Naive thymus-derived CD4-positive, alpha-beta T cell (primary cell): ENCODE results near the gene UCK1. TPM values are rescaled to one million over a fixed set of nuclear protein-coding genes. Genes with fewer than 3 reads are reported as not detected.

Source experiments
- ATAC-seq: fragments of 150-1000 bp; cut with Tn5 transposase; 2 replicates; pipeline ENCODE4 v1.10.0; 2021; ENCODE audit warnings: mild to moderate bottlenecking, moderate library complexity
- CTCF ChIA-PET: fragments of 350-600 bp; sonication (Branson Sonifier 250); formaldehyde crosslinking; loops from one replicate; lab custom pipeline; 2021; ENCODE audit warnings: antibody characterized with exemption; lab: Charles Lee
- POLR2A ChIA-PET: fragments of 350-600 bp; sonication (Branson Sonifier 250); formaldehyde crosslinking; loops from one replicate; lab custom pipeline; 2021; ENCODE audit warnings: antibody characterized with exemption, inconsistent platforms; lab: Charles Lee
- DNase-seq, 9 donors: peaks; one replicate each; pipeline versions ENCODE4 v3.0.0 to v3.0.0-alpha.2; 2020 to 2022; ENCODE audit warnings: mixed read lengths in 1 of 9
- H3K27ac ChIP-seq: one replicate; pipeline ENCODE4 v1.7.0; 2013; ENCODE audit warnings: mild to moderate bottlenecking, low read depth, low read length, moderate library complexity
- H3K27me3 ChIP-seq, 2 donors: one replicate each; pipeline ENCODE4 v1.7.0; 2013; ENCODE audit warnings: low read length in 2 of 2, mild to moderate bottlenecking in 2 of 2, moderate library complexity in 2 of 2; ENCODE audit not compliant: control insufficient read depth in 2 of 2, insufficient read depth in 2 of 2
- H3K36me3 ChIP-seq, 3 experiments: 1 replicate in 2 of 3; 2 replicates in 1 of 3; pipeline ENCODE4 v1.7.0; 2013; ENCODE audit warnings: low read length in 3 of 3, mild to moderate bottlenecking in 3 of 3, moderate library complexity in 1 of 3; ENCODE audit not compliant: insufficient read depth in 3 of 3, control insufficient read depth in 2 of 3
- H3K4me1 ChIP-seq, 2 donors: one replicate each; pipeline ENCODE4 v1.7.0; 2013; ENCODE audit warnings: low read length in 2 of 2, mild to moderate bottlenecking in 2 of 2, moderate library complexity in 1 of 2; ENCODE audit not compliant: control insufficient read depth in 2 of 2, insufficient read depth in 2 of 2
- H3K4me3 ChIP-seq: 2 replicates; pipeline ENCODE4 v1.7.0; 2013; ENCODE audit warnings: mild to moderate bottlenecking, low read length
- H3K9me3 ChIP-seq, 3 experiments: 1 replicate in 2 of 3; 2 replicates in 1 of 3; pipeline ENCODE4 v1.7.0; 2013; ENCODE audit warnings: low read length in 3 of 3; ENCODE audit not compliant: control insufficient read depth in 2 of 3
- H3K27ac Mint-ChIP-seq, 9 donors: one replicate each; pipeline ENCODE4 v1.8.0; 2020 to 2022; ENCODE audit warnings: mixed read lengths in 9 of 9, mild to moderate bottlenecking in 8 of 9, moderate library complexity in 5 of 9, inconsistent platforms in 2 of 9
- H3K27me3 Mint-ChIP-seq, 5 donors: one replicate each; pipeline ENCODE4 v1.8.0; 2021 to 2022; ENCODE audit warnings: mixed read lengths in 5 of 5, mild to moderate bottlenecking in 1 of 5
- H3K36me3 Mint-ChIP-seq, 5 donors: one replicate each; pipeline ENCODE4 v1.8.0; 2020 to 2022; ENCODE audit warnings: mixed read lengths in 5 of 5, mild to moderate bottlenecking in 3 of 5, inconsistent platforms in 1 of 5
- H3K4me1 Mint-ChIP-seq, 7 donors: one replicate each; pipeline ENCODE4 v1.8.0; 2020 to 2022; ENCODE audit warnings: mixed read lengths in 7 of 7, mild to moderate bottlenecking in 3 of 7, inconsistent platforms in 1 of 7
- H3K4me3 Mint-ChIP-seq, 10 donors: one replicate each; pipeline ENCODE4 v1.8.0; 2020 to 2022; ENCODE audit warnings: mild to moderate bottlenecking in 10 of 10, mixed read lengths in 10 of 10, moderate library complexity in 6 of 10, inconsistent platforms in 2 of 10
- H3K9me3 Mint-ChIP-seq, 11 donors: one replicate each; pipeline ENCODE4 v1.8.0; 2020 to 2022; ENCODE audit warnings: mixed read lengths in 11 of 11, mild to moderate bottlenecking in 4 of 11, inconsistent platforms in 1 of 11, moderate library complexity in 1 of 11
- intact Hi-C, 2 donors: fragments of 100-400 bp; cut with micrococcal nuclease; formaldehyde crosslinking; loops; one replicate each; pipeline ENCODE4 v1.15.1; 2023
- polyA plus RNA-seq, 2 donors: library from polyadenylated mRNA; unstranded; fragments of 300-500 nt; fragmentation: Illumina TruSeq; gene quantifications; one replicate each; pipeline ENCODE4 v1.2.3, GENCODE V29; 2021
- total RNA-seq, 6 experiments: library from RNA in 5 of 6; stranded (reverse) in 5 of 6; gene quantifications; 1 replicate in 5 of 6; 2 replicates in 1 of 6; pipeline ENCODE4 v1.2.3 and lab custom pipeline; 2021 to 2026

The UCK1 gene
- total and polyA plus RNA-seq, 7 experiments from 2014 or later = 21.2 to 40.1 (median 29.3) TPM

GRCh38 chr9:131521822-131522221 is 9.2 kb downstream of the UCK1 start:
- peaks cover 10 to 97% (median 41%) of the 10 kb centered on the region in 3 experiments for H3K36me3 ChIP-seq
- Mint-ChIP-seq H3K36me3 (peaks cover 5 to 53% (median 12%) of the 10 kb centered on the region in 5 donors), H3K4me1 (peaks cover 0 to 1% (median 0%) of the 10 kb centered on the region in 7 donors), H3K27me3 (no peaks in the 10 kb centered on the region), H3K4me3 (no peak overlapping the region), H3K27ac (no peak overlapping the region), H3K9me3 (no peaks in the 10 kb centered on the region)
- intact Hi-C loops = no loop called here
- POLR2A ChIA-PET = interaction anchor here (0.5 kb wide), 1 partner anchor 118 kb away, joined by 3 read pairs; no protein-coding TSS in a partner anchor
- no peaks in the 10 kb centered on the region for H3K27me3 ChIP-seq
- CTCF ChIA-PET = no interaction called here
- DNase-seq (no peak), ATAC-seq (no peak)
- H3K27ac ChIP-seq = no peak overlapping the region
- H3K4me3 ChIP-seq = no peak overlapping the region
- H3K4me1 ChIP-seq = no peaks in the 10 kb centered on the region
- H3K9me3 ChIP-seq = no peaks in the 10 kb centered on the region

- peaks cover 4 to 47% (median 8%) of the 10 kb centered on the region in 5 donors for H3K36me3 Mint-ChIP-seq
- ChIA-PET CTCF (interaction anchor here (1.1 kb wide), 1 partner anchor 47 kb away, joined by 3 read pairs; no protein-coding TSS in a partner anchor), POLR2A (interaction anchor here (0.5 kb wide), 1 partner anchor 117 kb away, joined by 3 read pairs; no protein-coding TSS in a partner anchor)
- Histone ChIP-seq H3K27ac (no peak overlapping the region), H3K27me3 (no peaks in the 10 kb centered on the region), H3K4me3 (no peak overlapping the region), H3K9me3 (no peaks in the 10 kb centered on the region), H3K4me1 (no peaks in the 10 kb centered on the region), H3K36me3 (peaks cover 16 to 97% (median 44%) of the 10 kb centered on the region in 3 experiments)
- peak overlapping the region in 1 of 9 donors; percentile 49 for H3K27ac Mint-ChIP-seq
- H3K4me3 Mint-ChIP-seq = no peak overlapping the region
- intact Hi-C loops = no loop called here
- DNase-seq (no peak), ATAC-seq (no peak)
- H3K4me1 Mint-ChIP-seq = peaks cover 0 to 1% (median 0%) of the 10 kb centered on the region in 7 donors
- H3K27me3 Mint-ChIP-seq = no peaks in the 10 kb centered on the region
- no peaks in the 10 kb centered on the region for H3K9me3 Mint-ChIP-seq
Observed at GRCh38 chr9:131521203-131521602, 9.9 kb downstream of the UCK1 start.

GRCh38 chr9:131520503-131520902 is 10.6 kb downstream of the UCK1 start:
- Mint-ChIP-seq H3K27me3 (no peaks in the 10 kb centered on the region), H3K9me3 (no peaks in the 10 kb centered on the region), H3K27ac (peak overlapping the region in 1 of 9 donors; percentile 41), H3K4me3 (no peak overlapping the region), H3K36me3 (peaks cover 4 to 45% (median 8%) of the 10 kb centered on the region in 5 donors), H3K4me1 (peaks cover 0 to 1% (median 0%) of the 10 kb centered on the region in 7 donors)
- Histone ChIP-seq H3K4me3 (no peak overlapping the region), H3K27me3 (no peaks in the 10 kb centered on the region), H3K27ac (no peak overlapping the region), H3K4me1 (no peaks in the 10 kb centered on the region), H3K36me3 (peaks cover 17 to 97% (median 43%) of the 10 kb centered on the region in 3 experiments), H3K9me3 (no peaks in the 10 kb centered on the region)
- ChIA-PET CTCF (interaction anchor here (0.6 to 1.1 kb wide), 2 partner anchors 46 to 115 kb away, joined by 3 read pairs; no protein-coding TSS in a partner anchor), POLR2A (no interaction called here)
- ATAC-seq (no peak), DNase-seq (no peak)
- intact Hi-C loops = no loop called here

- H3K36me3 ChIP-seq = peaks cover 17 to 93% (median 38%) of the 10 kb centered on the region in 3 experiments
- H3K9me3 ChIP-seq = no peaks in the 10 kb centered on the region
- no peak overlapping the region for H3K27ac ChIP-seq
- Mint-ChIP-seq H3K27ac (no peak overlapping the region), H3K36me3 (peaks cover 4 to 42% (median 13%) of the 10 kb centered on the region in 5 donors), H3K4me1 (peaks cover 0 to 6% (median 0%) of the 10 kb centered on the region in 7 donors), H3K9me3 (no peaks in the 10 kb centered on the region), H3K27me3 (no peaks in the 10 kb centered on the region), H3K4me3 (no peak overlapping the region)
- H3K4me3 ChIP-seq = no peak overlapping the region
- ChIA-PET POLR2A (no interaction called here), CTCF (no interaction called here)
- no peak for DNase-seq
- intact Hi-C loops = no loop called here
- no peak for ATAC-seq
- H3K4me1 ChIP-seq = no peaks in the 10 kb centered on the region
- H3K27me3 ChIP-seq = no peaks in the 10 kb centered on the region
Observed at GRCh38 chr9:131518553-131518952, 12.5 kb downstream of the UCK1 start.

GRCh38 chr9:131517761-131518190 is 13.3 kb downstream of the UCK1 start:
- H3K9me3 ChIP-seq = no peaks in the 10 kb centered on the region
- intact Hi-C loops = no loop called here
- no peak overlapping the region for H3K4me3 ChIP-seq
- no peaks in the 10 kb centered on the region for H3K27me3 ChIP-seq
- H3K4me1 ChIP-seq = no peaks in the 10 kb centered on the region
- no peak for DNase-seq
- no peak overlapping the region for H3K27ac ChIP-seq
- Mint-ChIP-seq H3K27ac (peak overlapping the region in 1 of 9 donors; percentile 48), H3K4me3 (no peak overlapping the region), H3K4me1 (peaks cover 0 to 6% (median 0%) of the 10 kb centered on the region in 7 donors), H3K27me3 (no peaks in the 10 kb centered on the region), H3K9me3 (no peaks in the 10 kb centered on the region), H3K36me3 (peaks cover 4 to 42% (median 13%) of the 10 kb centered on the region in 5 donors)
- no peak for ATAC-seq
- POLR2A ChIA-PET = no interaction called here
- CTCF ChIA-PET = no interaction called here
- peaks cover 17 to 93% (median 31%) of the 10 kb centered on the region in 3 experiments for H3K36me3 ChIP-seq

GRCh38 chr9:131516930-131517329 is 14.1 kb downstream of the UCK1 start:
- Histone ChIP-seq H3K9me3 (no peaks in the 10 kb centered on the region), H3K4me3 (no peak overlapping the region), H3K36me3 (peaks cover 17 to 93% (median 36%) of the 10 kb centered on the region in 3 experiments), H3K4me1 (no peaks in the 10 kb centered on the region), H3K27me3 (no peaks in the 10 kb centered on the region), H3K27ac (no peak overlapping the region)
- ATAC-seq (no peak), DNase-seq (no peak)
- Mint-ChIP-seq H3K9me3 (no peaks in the 10 kb centered on the region), H3K36me3 (peaks cover 4 to 48% (median 15%) of the 10 kb centered on the region in 5 donors), H3K4me3 (no peak overlapping the region), H3K27ac (no peak overlapping the region), H3K4me1 (peaks cover 0 to 6% (median 0%) of the 10 kb centered on the region in 7 donors), H3K27me3 (no peaks in the 10 kb centered on the region)
- POLR2A ChIA-PET = interaction anchor here (0.6 kb wide), 1 partner anchor 143 kb away, joined by 3 read pairs; no protein-coding TSS in a partner anchor
- intact Hi-C loops = no loop called here
- CTCF ChIA-PET = interaction anchor here (1.3 kb wide), 1 partner anchor 75 kb away, joined by 3 read pairs; no protein-coding TSS in a partner anchor
